Ishikawa (cell line): ENCODE results near the gene DCXR.

Source experiments
- CREB1 ChIP-seq: IDR thresholded peaks from 2 replicates; pipeline ENCODE4 v1.6.1; 2012; ENCODE audit warnings: low read depth
- NFIC ChIP-seq: IDR thresholded peaks from 2 replicates; pipeline ENCODE4 v1.6.1; 2012
- RAD21 ChIP-seq: IDR thresholded peaks from 2 replicates; pipeline ENCODE4 v1.6.1; 2012; ENCODE audit warnings: low read depth
- TCF12 ChIP-seq: IDR thresholded peaks from 2 replicates; pipeline ENCODE4 v1.6.1; 2012; ENCODE audit warnings: low read depth
- USF1 ChIP-seq: IDR thresholded peaks from 2 replicates; pipeline ENCODE4 v1.6.1; 2012

GRCh38 chr17:82014971-82015310 lies 22.6 kb downstream of the DCXR start:
- TF ChIP-seq USF1 = no peak
- no peak for TF ChIP-seq RAD21
- TF ChIP-seq NFIC = no peak
- no peak for TF ChIP-seq TCF12
- no peak for TF ChIP-seq CREB1
